T-helper 17 cell (primary cell): Measurements from ENCODE around the gene ERC1. TPM values are rescaled to one million over a fixed set of nuclear protein-coding genes. Genes with fewer than 3 reads are reported as not detected.

Source experiments
- ATAC-seq: fragments of 150-1000 bp; cut with Tn5 transposase; 2 replicates; pipeline ENCODE4 v1.10.0; 2021; ENCODE audit warnings: mild to moderate bottlenecking, moderate library complexity
- DNase-seq, 3 donors: peaks; one replicate each; pipeline versions ENCODE4 v3.0.0 to v3.0.0-alpha.2; 2020 to 2021
- H3K9me3 ChIP-seq: one replicate; pipeline ENCODE4 v1.7.0; 2013; ENCODE audit warnings: low read length, mild to moderate bottlenecking; ENCODE audit not compliant: control insufficient read depth, poor library complexity, severe bottlenecking
- H3K27ac Mint-ChIP-seq: one replicate; pipeline ENCODE4 v1.8.0; 2022; ENCODE audit warnings: mild to moderate bottlenecking, moderate library complexity, mixed read lengths
- H3K27me3 Mint-ChIP-seq: one replicate; pipeline ENCODE4 v1.8.0; 2022; ENCODE audit warnings: mixed read lengths
- H3K36me3 Mint-ChIP-seq: one replicate; pipeline ENCODE4 v1.8.0; 2022; ENCODE audit warnings: low read depth, mixed read lengths
- H3K4me1 Mint-ChIP-seq: one replicate; pipeline ENCODE4 v1.8.0; 2022; ENCODE audit warnings: mild to moderate bottlenecking, mixed read lengths
- H3K4me3 Mint-ChIP-seq: one replicate; pipeline ENCODE4 v1.8.0; 2022; ENCODE audit warnings: mild to moderate bottlenecking, moderate library complexity, mixed read lengths
- total RNA-seq, 4 donors: library from RNA in 2 of 4; stranded (reverse) in 2 of 4; gene quantifications; one replicate each; pipeline ENCODE4 v1.2.3 and lab custom pipeline; 2022 to 2026

ERC1 gene
- total RNA-seq (10 to 100 TPM; 46.7 to 52.1 TPM), total RNA-seq (lab: John Stamatoyannopoulos, UW) (43.9 to 45.2 reads per million in 2 donors)

GRCh38 chr12:990661-991349 is at the start of gene ERC1:
ERC1 (plus strand) TSS chr12:991223; CDS start chr12:1027904, 36,681 bp downstream.
- peak within 1 kb of the TSS; percentile 100 for H3K4me3 Mint-ChIP-seq
- peak; percentile 84 to 86 (median 84) for DNase-seq
- peak; percentile 89 for ATAC-seq
- peaks cover 5% of the 10 kb centered on the region for H3K36me3 Mint-ChIP-seq
- H3K27me3 Mint-ChIP-seq, result no peaks in the 10 kb centered on the region
- peak within 1 kb of the TSS; percentile 97 for H3K27ac Mint-ChIP-seq
- H3K9me3 ChIP-seq, result no peaks in the 10 kb centered on the region
- peaks cover 32% of the 10 kb centered on the region for H3K4me1 Mint-ChIP-seq

GRCh38 chr12:943051-943450 is 48.0 kb upstream of the ERC1 start:
- no peak overlapping the region for H3K27ac Mint-ChIP-seq
- H3K27me3 Mint-ChIP-seq, result no peaks in the 10 kb centered on the region
- no peaks in the 10 kb centered on the region for H3K9me3 ChIP-seq
- no peak for DNase-seq
- peaks cover 37% of the 10 kb centered on the region for H3K4me1 Mint-ChIP-seq
- ATAC-seq, result no peak
- H3K4me3 Mint-ChIP-seq, result no peak overlapping the region
- H3K36me3 Mint-ChIP-seq, result peaks cover 4% of the 10 kb centered on the region

- Mint-ChIP-seq H3K4me3 (peak overlapping the region; percentile 19), H3K27me3 (no peaks in the 10 kb centered on the region), H3K27ac (peak overlapping the region; percentile 85), H3K36me3 (peaks cover 4% of the 10 kb centered on the region), H3K4me1 (peaks cover 40% of the 10 kb centered on the region)
- H3K9me3 ChIP-seq, result no peaks in the 10 kb centered on the region
- no peak for DNase-seq
- no peak for ATAC-seq
Measured at GRCh38 chr12:944211-944610, 46.8 kb upstream of the ERC1 start.

GRCh38 chr12:946212-946611 is 44.8 kb upstream of the ERC1 start:
- Mint-ChIP-seq H3K36me3 (peaks cover 4% of the 10 kb centered on the region), H3K27me3 (no peaks in the 10 kb centered on the region), H3K27ac (peak overlapping the region; percentile 79), H3K4me1 (peaks cover 35% of the 10 kb centered on the region), H3K4me3 (no peak overlapping the region)
- ATAC-seq, result no peak
- DNase-seq, result no peak
- H3K9me3 ChIP-seq, result no peaks in the 10 kb centered on the region

GRCh38 chr12:946631-947030 is 44.4 kb upstream of the ERC1 start:
- ATAC-seq (no peak), DNase-seq (no peak)
- peak overlapping the region; percentile 79 for H3K27ac Mint-ChIP-seq
- H3K4me1 Mint-ChIP-seq, result peaks cover 37% of the 10 kb centered on the region
- H3K4me3 Mint-ChIP-seq, result no peak overlapping the region
- peaks cover 4% of the 10 kb centered on the region for H3K36me3 Mint-ChIP-seq
- no peaks in the 10 kb centered on the region for H3K27me3 Mint-ChIP-seq
- no peaks in the 10 kb centered on the region for H3K9me3 ChIP-seq

GRCh38 chr12:948238-948637 is 42.8 kb upstream of the ERC1 start:
- no peak overlapping the region for H3K27ac Mint-ChIP-seq
- peak overlapping the region; percentile 78 for H3K4me3 Mint-ChIP-seq
- H3K36me3 Mint-ChIP-seq, result peaks cover 3% of the 10 kb centered on the region
- no peaks in the 10 kb centered on the region for H3K9me3 ChIP-seq
- DNase-seq (no peak), ATAC-seq (no peak)
- H3K4me1 Mint-ChIP-seq, result peaks cover 34% of the 10 kb centered on the region
- no peaks in the 10 kb centered on the region for H3K27me3 Mint-ChIP-seq

- DNase-seq, result peak; percentile 92 to 97 (median 94)
Measured at GRCh38 chr12:949453-950191, 41.4 kb upstream of the ERC1 start, which contains the start of gene RAD52. RAD52 (minus strand) TSS chr12:949694; CDS start chr12:933058, 16,636 bp downstream.

GRCh38 chr12:951176-951575 is 39.8 kb upstream of the ERC1 start:
- Mint-ChIP-seq H3K4me1 (peaks cover 20% of the 10 kb centered on the region), H3K27ac (peak overlapping the region; percentile 96)

More at GRCh38 chr12:949453-950191, 41.4 kb upstream of the ERC1 start, which contains the start of gene RAD52:
- Mint-ChIP-seq H3K36me3 (peaks cover 3% of the 10 kb centered on the region), H3K27me3 (no peaks in the 10 kb centered on the region), H3K4me1 (peaks cover 24% of the 10 kb centered on the region), H3K4me3 (peak within 1 kb of the TSS; percentile 97), H3K27ac (peak within 1 kb of the TSS; percentile 96)
- ATAC-seq, result peak; percentile 91
- H3K9me3 ChIP-seq, result no peaks in the 10 kb centered on the region

GRCh38 chr12:953776-954175 is 37.2 kb upstream of the ERC1 start:
- Mint-ChIP-seq H3K4me3 (no peak overlapping the region), H3K27ac (no peak overlapping the region), H3K27me3 (no peaks in the 10 kb centered on the region), H3K36me3 (peaks cover 3% of the 10 kb centered on the region), H3K4me1 (peaks cover 7% of the 10 kb centered on the region)
- no peak for ATAC-seq
- DNase-seq, result no peak
- H3K9me3 ChIP-seq, result no peaks in the 10 kb centered on the region

More at GRCh38 chr12:951176-951575, 39.8 kb upstream of the ERC1 start:
- Mint-ChIP-seq H3K27me3 (no peaks in the 10 kb centered on the region), H3K4me3 (peak overlapping the region; percentile 50), H3K36me3 (peaks cover 3% of the 10 kb centered on the region)
- no peak for DNase-seq
- H3K9me3 ChIP-seq, result no peaks in the 10 kb centered on the region
- no peak for ATAC-seq

- peaks cover 3% of the 10 kb centered on the region for H3K27me3 Mint-ChIP-seq
- H3K4me3 Mint-ChIP-seq, result no peak overlapping the region
- ATAC-seq, result no peak
- H3K4me1 Mint-ChIP-seq, result peaks cover 3% of the 10 kb centered on the region
- H3K9me3 ChIP-seq, result no peaks in the 10 kb centered on the region
- no peak overlapping the region for H3K27ac Mint-ChIP-seq
- no peaks in the 10 kb centered on the region for H3K36me3 Mint-ChIP-seq
- DNase-seq, result no peak
Measured at GRCh38 chr12:954741-955140, 36.3 kb upstream of the ERC1 start.

- H3K4me1 Mint-ChIP-seq, result peaks cover 5% of the 10 kb centered on the region
- ATAC-seq (no peak), DNase-seq (no peak)
- H3K4me3 Mint-ChIP-seq, result no peak overlapping the region
- peaks cover 9% of the 10 kb centered on the region for H3K27me3 Mint-ChIP-seq
- H3K27ac Mint-ChIP-seq, result no peak overlapping the region
- H3K9me3 ChIP-seq, result no peaks in the 10 kb centered on the region
- no peaks in the 10 kb centered on the region for H3K36me3 Mint-ChIP-seq
Measured at GRCh38 chr12:955939-956338, 35.1 kb upstream of the ERC1 start.

- H3K27ac Mint-ChIP-seq, result no peak overlapping the region
- H3K9me3 ChIP-seq, result no peaks in the 10 kb centered on the region
- H3K36me3 Mint-ChIP-seq, result peaks cover 2% of the 10 kb centered on the region
- peaks cover 2% of the 10 kb centered on the region for H3K4me1 Mint-ChIP-seq
- ATAC-seq (no peak), DNase-seq (no peak)
- H3K4me3 Mint-ChIP-seq, result no peak overlapping the region
- H3K27me3 Mint-ChIP-seq, result peaks cover 9% of the 10 kb centered on the region
Measured at GRCh38 chr12:958588-959123, 32.4 kb upstream of the ERC1 start.

- Mint-ChIP-seq H3K36me3 (peaks cover 6% of the 10 kb centered on the region), H3K4me3 (no peak overlapping the region), H3K4me1 (peaks cover 4% of the 10 kb centered on the region), H3K27ac (no peak overlapping the region), H3K27me3 (no peaks in the 10 kb centered on the region)
- DNase-seq (no peak), ATAC-seq (no peak)
- H3K9me3 ChIP-seq, result no peaks in the 10 kb centered on the region
Measured at GRCh38 chr12:966724-967123, 24.3 kb upstream of the ERC1 start.
